K562 (cell line): ENCODE results near the gene TEX22. TPM values are rescaled to one million over a fixed set of nuclear protein-coding genes. Genes with fewer than 3 reads are reported as not detected.

ENCODE experiments used
- ARID2 ChIP-seq: fragments of 450-650 bp; IDR thresholded peaks from 2 replicates; pipeline ENCODE4 v1.6.1; 2017; ENCODE audit warnings: antibody characterized with exemption, mild to moderate bottlenecking
- ATF7 ChIP-seq: fragments of 450-650 bp; IDR thresholded peaks from 2 replicates; pipeline ENCODE4 v1.7.1; 2014; ENCODE audit warnings: mild to moderate bottlenecking, moderate library complexity
- BRD9 ChIP-seq: fragments of 450-650 bp; IDR thresholded peaks from 2 replicates; pipeline ENCODE4 v1.6.1; 2018; ENCODE audit warnings: low read depth; ENCODE audit not compliant: partially characterized antibody
- CAMTA2 ChIP-seq: fragments of 250-450 bp; sonication (Bioruptor Pico); conservative IDR thresholded peaks from 2 replicates; pipeline ENCODE4 v1.5.1; 2022
- FOS ChIP-seq: IDR thresholded peaks from 3 replicates; pipeline ENCODE4 v1.6.1; 2011; ENCODE audit not compliant: insufficient read length; ENCODE audit errors: extremely low read depth
- GTF2E2 ChIP-seq: fragments of 200-800 bp; sonication (Bioruptor generic); IDR thresholded peaks from 2 replicates; pipeline ENCODE4 v1.6.1; 2016; ENCODE audit warnings: missing genetic modification characterization, missing compliant biosample characterization
- HNRNPLL ChIP-seq: fragments of 200-400 bp; formaldehyde crosslinking; IDR thresholded peaks from 2 replicates; pipeline ENCODE4 v1.6.1; 2017; ENCODE audit warnings: low read length, low read depth, mild to moderate bottlenecking; ENCODE audit not compliant: poor library complexity, severe bottlenecking
- MCM5 ChIP-seq: fragments of 450-650 bp; IDR thresholded peaks from 2 replicates; pipeline ENCODE4 v1.6.1; 2016; ENCODE audit warnings: low read depth
- NCOA6 ChIP-seq: fragments of 450-650 bp; IDR thresholded peaks from 2 replicates; pipeline ENCODE4 v1.6.1; 2017; ENCODE audit warnings: mild to moderate bottlenecking
- PML ChIP-seq: IDR thresholded peaks from 2 replicates; pipeline ENCODE4 v1.6.1; 2012; ENCODE audit warnings: low read length, inconsistent platforms
- RBFOX2 ChIP-seq: fragments of 200-400 bp; formaldehyde crosslinking; IDR thresholded peaks from 2 replicates; pipeline ENCODE4 v1.6.1; 2017; ENCODE audit warnings: low read depth, mild to moderate bottlenecking, low read length, moderate library complexity
- SAFB2 ChIP-seq: fragments of 200-400 bp; formaldehyde crosslinking; IDR thresholded peaks from 2 replicates; pipeline ENCODE4 v1.6.1; 2018; ENCODE audit warnings: borderline replicate concordance, low read length, low read depth, moderate library complexity; ENCODE audit not compliant: severe bottlenecking
- SMAD3 ChIP-seq: fragments of 450-650 bp; formaldehyde crosslinking; conservative IDR thresholded peaks from 2 replicates; pipeline ENCODE4 v1.4.0; 2020; ENCODE audit warnings: mild to moderate bottlenecking
- YY1 ChIP-seq, 3 experiments: IDR thresholded peaks; 2 replicates each; pipeline ENCODE4 v1.6.1; 2011; ENCODE audit warnings: low read length in 2 of 3, mild to moderate bottlenecking in 2 of 3, moderate library complexity in 2 of 3, borderline replicate concordance in 1 of 3, control low read depth in 1 of 3, low read depth in 1 of 3; ENCODE audit not compliant: insufficient read depth in 3 of 3, insufficient replicate concordance in 2 of 3, control insufficient read depth in 1 of 3, insufficient read length in 1 of 3; ENCODE audit errors: extremely low read depth in 1 of 3
- ZFPM2 ChIP-seq: fragments of 250-450 bp; sonication (Bioruptor Pico); IDR thresholded peaks from 2 replicates; pipeline ENCODE4 v1.5.1; 2022; ENCODE audit warnings: mild to moderate bottlenecking
- ZNF224 ChIP-seq: sonication (generic); formaldehyde crosslinking; IDR thresholded peaks from 2 replicates; pipeline ENCODE4 v1.8.0; 2022; ENCODE audit warnings: mild to moderate bottlenecking, missing genetic modification reagents
- ZNF23 ChIP-seq: fragments of 250-450 bp; sonication (Bioruptor Pico); IDR thresholded peaks from 2 replicates; pipeline ENCODE4 v1.4.0; 2020; ENCODE audit warnings: mild to moderate bottlenecking
- ZNF253 ChIP-seq: fragments of 250-450 bp; sonication (Bioruptor Pico); conservative IDR thresholded peaks from 2 replicates; pipeline ENCODE4 v1.6.1; 2021; ENCODE audit warnings: mild to moderate bottlenecking
- ZNF444 ChIP-seq: fragments of 250-450 bp; sonication (Bioruptor Pico); IDR thresholded peaks from 2 replicates; pipeline ENCODE4 v1.4.0; 2020; ENCODE audit warnings: mild to moderate bottlenecking, moderate library complexity
- ZNF551 ChIP-seq: fragments of 250-450 bp; sonication (Bioruptor Pico); IDR thresholded peaks from 2 replicates; pipeline ENCODE4 v1.5.0; 2021; ENCODE audit warnings: mild to moderate bottlenecking, moderate library complexity
- polyA plus RNA-seq, 8 experiments: library from polyadenylated mRNA; depleted of rRNA in 4 of 8; stranded (reverse) in 5 of 8; unstranded in 3 of 8; fragments of >200 nt; fragmentation: Nextera tagmentation in 2 of 8; fragmentation: Illumina TruSeq in 1 of 8; extraction: Ambion mirVana in 2 of 8; extraction: Trizol in 1 of 8; gene quantifications; 2 replicates each; pipeline versions ENCODE4 v1.2.1 to v1.2.3, GENCODE V29; 2011 to 2014; ENCODE audit warnings: inconsistent platforms in 1 of 8, missing spikeins in 1 of 8
- total RNA-seq, 7 experiments: library from RNA; depleted of rRNA in 6 of 7; stranded (reverse); fragments of >200 nt in 6 of 7; fragmentation: Illumina TruSeq in 2 of 7; extraction: Trizol in 2 of 7; gene quantifications; 2 replicates each; pipeline versions ENCODE4 v1.2.1 to v1.2.3, GENCODE V29; 2011 to 2021; ENCODE audit warnings: low replicate concordance in 1 of 7
- TF ChIP-seq, protein P1 (sequence below): fragments of 250-450 bp; sonication (Bioruptor Pico); IDR thresholded peaks from 2 replicates; pipeline ENCODE4 v1.8.0; 2021; ENCODE audit warnings: borderline replicate concordance, mild to moderate bottlenecking, moderate library complexity; ENCODE audit not compliant: poor library complexity, severe bottlenecking
- TF ChIP-seq, protein P2 (sequence below): sonication (generic); formaldehyde crosslinking; IDR thresholded peaks from 2 replicates; pipeline ENCODE4 v1.8.0; 2023; ENCODE audit warnings: mild to moderate bottlenecking, missing genetic modification reagents
- TF ChIP-seq, protein P3 (sequence below): fragments of 450-650 bp; formaldehyde crosslinking; IDR thresholded peaks from 2 replicates; pipeline ENCODE4 v1.4.0; 2020; ENCODE audit warnings: mild to moderate bottlenecking, moderate library complexity
- TF ChIP-seq, protein P4 (sequence below): fragments of 450-650 bp; IDR thresholded peaks from one replicate; pipeline ENCODE4 v1.6.1; 2018; ENCODE audit warnings: mild to moderate bottlenecking, moderate library complexity; ENCODE audit not compliant: partially characterized antibody

TEX22 gene
- total and polyA plus RNA-seq, 9 of the 15 experiments (the other 6 are each of a cell fraction or from before 2014, with no cell fraction given), result 0.04 to 1.7 (median 0.23) TPM; not detected in 2

DNA sequence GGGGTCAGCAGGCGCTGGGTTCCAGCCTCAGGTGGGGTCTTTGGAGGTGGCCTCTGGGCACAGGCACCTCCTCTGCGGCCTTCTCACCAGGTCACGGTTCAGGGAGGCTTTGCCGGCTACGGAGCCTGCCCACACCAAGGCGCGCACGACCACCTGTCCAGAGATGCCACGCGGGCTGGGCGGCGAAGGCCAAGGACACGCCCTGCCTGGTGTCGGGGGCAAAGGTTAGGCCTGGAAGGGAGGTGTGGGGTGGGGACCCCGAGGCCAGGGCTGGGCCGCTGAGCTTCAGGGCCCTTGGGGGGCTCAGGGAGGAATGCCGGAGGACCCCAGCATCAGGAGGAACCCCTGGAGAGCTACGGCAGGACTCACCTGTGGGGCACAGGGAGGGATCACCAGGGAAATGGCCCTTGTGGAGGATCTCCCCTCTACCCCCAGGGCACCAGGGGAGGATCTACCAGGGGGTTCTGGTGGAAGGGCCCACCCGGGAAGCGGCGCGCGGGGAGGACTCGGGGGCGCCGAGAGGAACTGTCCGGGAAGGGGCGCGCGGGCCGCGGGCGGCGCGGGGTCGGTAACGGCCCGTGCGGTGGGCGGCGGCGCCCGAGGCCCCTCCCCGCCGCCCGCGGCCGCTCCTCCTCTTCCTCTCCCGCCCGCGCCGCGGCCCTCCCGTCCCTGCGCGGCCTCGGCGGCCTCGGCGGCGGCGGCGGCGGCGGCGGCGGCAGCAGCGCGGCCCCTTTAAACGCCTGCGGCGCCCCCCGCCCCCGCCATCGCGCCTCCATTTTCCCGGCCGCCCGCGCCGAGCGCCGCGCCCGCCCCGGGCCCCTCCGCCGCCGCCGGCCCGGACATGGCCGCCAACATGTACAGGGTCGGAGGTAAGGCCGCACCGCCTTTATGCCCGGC, 21.1 kb downstream of the TEX22 start, which contains the start of gene MTA1 (continued):
- no peak for TF ChIP-seq BRD9
- TF ChIP-seq ZNF551 (CRISPR knock-in tag), result no peak
- TF ChIP-seq PML, result no peak
- no peak for TF ChIP-seq NCOA6
- TF ChIP-seq, protein P1, sequence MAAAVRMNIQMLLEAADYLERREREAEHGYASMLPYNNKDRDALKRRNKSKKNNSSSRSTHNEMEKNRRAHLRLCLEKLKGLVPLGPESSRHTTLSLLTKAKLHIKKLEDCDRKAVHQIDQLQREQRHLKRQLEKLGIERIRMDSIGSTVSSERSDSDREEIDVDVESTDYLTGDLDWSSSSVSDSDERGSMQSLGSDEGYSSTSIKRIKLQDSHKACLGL (CRISPR knock-in tag), result no peak
- TF ChIP-seq, protein P2, sequence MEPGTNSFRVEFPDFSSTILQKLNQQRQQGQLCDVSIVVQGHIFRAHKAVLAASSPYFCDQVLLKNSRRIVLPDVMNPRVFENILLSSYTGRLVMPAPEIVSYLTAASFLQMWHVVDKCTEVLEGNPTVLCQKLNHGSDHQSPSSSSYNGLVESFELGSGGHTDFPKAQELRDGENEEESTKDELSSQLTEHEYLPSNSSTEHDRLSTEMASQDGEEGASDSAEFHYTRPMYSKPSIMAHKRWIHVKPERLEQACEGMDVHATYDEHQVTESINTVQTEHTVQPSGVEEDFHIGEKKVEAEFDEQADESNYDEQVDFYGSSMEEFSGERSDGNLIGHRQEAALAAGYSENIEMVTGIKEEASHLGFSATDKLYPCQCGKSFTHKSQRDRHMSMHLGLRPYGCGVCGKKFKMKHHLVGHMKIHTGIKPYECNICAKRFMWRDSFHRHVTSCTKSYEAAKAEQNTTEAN (CRISPR knock-in tag), result no peak
- no peak for TF ChIP-seq CAMTA2
- TF ChIP-seq, protein P3, sequence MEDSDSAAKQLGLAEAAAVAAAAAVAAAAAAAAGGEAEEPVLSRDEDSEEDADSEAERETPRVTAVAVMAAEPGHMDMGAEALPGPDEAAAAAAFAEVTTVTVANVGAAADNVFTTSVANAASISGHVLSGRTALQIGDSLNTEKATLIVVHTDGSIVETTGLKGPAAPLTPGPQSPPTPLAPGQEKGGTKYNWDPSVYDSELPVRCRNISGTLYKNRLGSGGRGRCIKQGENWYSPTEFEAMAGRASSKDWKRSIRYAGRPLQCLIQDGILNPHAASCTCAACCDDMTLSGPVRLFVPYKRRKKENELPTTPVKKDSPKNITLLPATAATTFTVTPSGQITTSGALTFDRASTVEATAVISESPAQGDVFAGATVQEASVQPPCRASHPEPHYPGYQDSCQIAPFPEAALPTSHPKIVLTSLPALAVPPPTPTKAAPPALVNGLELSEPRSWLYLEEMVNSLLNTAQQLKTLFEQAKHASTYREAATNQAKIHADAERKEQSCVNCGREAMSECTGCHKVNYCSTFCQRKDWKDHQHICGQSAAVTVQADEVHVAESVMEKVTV (CRISPR knock-in tag), result no peak
- TF ChIP-seq ZNF444 (CRISPR knock-in tag), result no peak
- TF ChIP-seq HNRNPLL, result no peak
- TF ChIP-seq, protein P4, sequence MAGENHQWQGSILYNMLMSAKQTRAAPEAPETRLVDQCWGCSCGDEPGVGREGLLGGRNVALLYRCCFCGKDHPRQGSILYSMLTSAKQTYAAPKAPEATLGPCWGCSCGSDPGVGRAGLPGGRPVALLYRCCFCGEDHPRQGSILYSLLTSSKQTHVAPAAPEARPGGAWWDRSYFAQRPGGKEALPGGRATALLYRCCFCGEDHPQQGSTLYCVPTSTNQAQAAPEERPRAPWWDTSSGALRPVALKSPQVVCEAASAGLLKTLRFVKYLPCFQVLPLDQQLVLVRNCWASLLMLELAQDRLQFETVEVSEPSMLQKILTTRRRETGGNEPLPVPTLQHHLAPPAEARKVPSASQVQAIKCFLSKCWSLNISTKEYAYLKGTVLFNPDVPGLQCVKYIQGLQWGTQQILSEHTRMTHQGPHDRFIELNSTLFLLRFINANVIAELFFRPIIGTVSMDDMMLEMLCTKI, result no peak
- TF ChIP-seq ZFPM2, result no peak
- TF ChIP-seq MCM5, result no peak
- no peak for TF ChIP-seq FOS
- TF ChIP-seq RBFOX2, result peak; percentile 62
- no peak for TF ChIP-seq ZNF253 (CRISPR knock-in tag)
- TF ChIP-seq ZNF23 (CRISPR knock-in tag), result no peak
- no peak for TF ChIP-seq ZNF224 (CRISPR knock-in tag)
- TF ChIP-seq YY1 (IDR thresholded peaks at IDR 0.05; ENCODE audit: borderline replicate concordance in 1 of 3, control insufficient read depth in 1 of 3, extremely low read depth in 1 of 3, insufficient read depth in 3 of 3, insufficient read length in 1 of 3, insufficient replicate concordance in 2 of 3, low read depth in 1 of 3, low read length in 2 of 3), result peak in 2 of 3 experiments; percentile 64 to 79
- TF ChIP-seq ATF7, result no peak
- TF ChIP-seq GTF2E2 (tag), result no peak
- TF ChIP-seq ARID2, result no peak
- TF ChIP-seq SAFB2, result no peak
- no peak for TF ChIP-seq SMAD3 (CRISPR knock-in tag)
